Liver (tissue), 9 donors: ENCODE results near the gene JUNB. TPM values are rescaled to one million over a fixed set of nuclear protein-coding genes. Genes with fewer than 3 reads are reported as not detected.
A peak's percentile ranks its signal among the peaks of the same experiment; 100 is the strongest.

Source experiments
- DNase-seq: peaks from one replicate; pipeline ENCODE4 v3.0.0-alpha.2; 2017; ENCODE audit warnings: low spot score
- H3K27ac ChIP-seq, 2 donors: one replicate each; pipeline ENCODE4 v1.7.0; 2013; ENCODE audit warnings: inconsistent platforms in 2 of 2, low read length in 2 of 2, control low read depth in 1 of 2, low read depth in 1 of 2, mild to moderate bottlenecking in 1 of 2
- H3K27me3 ChIP-seq, 4 donors: one replicate each; pipeline versions ENCODE4 v1.6.1 to v1.7.0; 2013; ENCODE audit warnings: low read length in 3 of 4, inconsistent platforms in 1 of 4, mild to moderate bottlenecking in 1 of 4, moderate library complexity in 1 of 4; ENCODE audit not compliant: control insufficient read depth in 4 of 4, insufficient read depth in 4 of 4
- H3K36me3 ChIP-seq, 4 donors: one replicate each; pipeline versions ENCODE4 v1.6.1 to v1.7.0; 2013; ENCODE audit warnings: low read length in 3 of 4, mild to moderate bottlenecking in 3 of 4, low read depth in 1 of 4, moderate library complexity in 1 of 4; ENCODE audit not compliant: control insufficient read depth in 4 of 4, insufficient read depth in 3 of 4
- H3K4me1 ChIP-seq, 4 donors: one replicate each; pipeline versions ENCODE4 v1.6.1 to v1.7.0; 2013; ENCODE audit warnings: low read length in 3 of 4, mild to moderate bottlenecking in 3 of 4, moderate library complexity in 1 of 4; ENCODE audit not compliant: control insufficient read depth in 4 of 4, insufficient read depth in 4 of 4
- H3K4me3 ChIP-seq, 3 donors: one replicate each; pipeline versions ENCODE4 v1.6.1 to v1.7.0; 2013; ENCODE audit warnings: low read length in 3 of 3, control low read depth in 1 of 3, low read depth in 1 of 3, mild to moderate bottlenecking in 1 of 3
- H3K9ac ChIP-seq, 2 donors: one replicate each; pipeline ENCODE4 v1.7.0; 2013; ENCODE audit warnings: low read length in 2 of 2, mild to moderate bottlenecking in 2 of 2, moderate library complexity in 2 of 2, control low read depth in 1 of 2, low read depth in 1 of 2
- H3K9me3 ChIP-seq, 4 donors: one replicate each; pipeline versions ENCODE4 v1.6.1 to v1.7.0; 2013; ENCODE audit warnings: low read length in 3 of 4; ENCODE audit not compliant: control insufficient read depth in 4 of 4
- EGR1 ChIP-seq, 2 donors: IDR thresholded peaks; 2 replicates each; pipeline ENCODE4 v1.6.1; 2016 to 2018; ENCODE audit warnings: antibody characterized with exemption in 2 of 2, low read depth in 2 of 2
- FOXA1 ChIP-seq: IDR thresholded peaks from 2 replicates; pipeline ENCODE4 v1.6.1; 2016; ENCODE audit warnings: antibody characterized with exemption
- FOXA2 ChIP-seq: IDR thresholded peaks from 2 replicates; pipeline ENCODE4 v1.6.1; 2016; ENCODE audit warnings: antibody characterized with exemption
- GABPA ChIP-seq, 2 donors: IDR thresholded peaks in 1 of 2; conservative IDR thresholded peaks in 1 of 2; 2 replicates each; pipeline ENCODE4 v1.6.1; 2016; ENCODE audit warnings: antibody characterized with exemption in 2 of 2, mild to moderate bottlenecking in 1 of 2, moderate library complexity in 1 of 2
- HNF4A ChIP-seq, 2 donors: conservative IDR thresholded peaks; 2 replicates each; pipeline ENCODE4 v1.6.1; 2016; ENCODE audit warnings: antibody characterized with exemption in 2 of 2, mild to moderate bottlenecking in 2 of 2
- HNF4G ChIP-seq: IDR thresholded peaks from 2 replicates; pipeline ENCODE4 v1.6.1; 2016; ENCODE audit warnings: antibody characterized with exemption
- JUND ChIP-seq, 2 donors: IDR thresholded peaks; 2 replicates each; pipeline ENCODE4 v1.6.1; 2016; ENCODE audit warnings: antibody characterized with exemption in 2 of 2
- NR2F2 ChIP-seq: IDR thresholded peaks from 2 replicates; pipeline ENCODE4 v1.6.1; 2016; ENCODE audit warnings: antibody characterized with exemption
- RAD21 ChIP-seq, 2 donors: IDR thresholded peaks; 2 replicates each; pipeline ENCODE4 v1.6.1; 2016; ENCODE audit warnings: antibody characterized with exemption in 2 of 2, mild to moderate bottlenecking in 2 of 2
- RXRA ChIP-seq, 2 donors: IDR thresholded peaks; 2 replicates each; pipeline ENCODE4 v1.6.1; 2017 to 2018; ENCODE audit warnings: antibody characterized with exemption in 2 of 2, mild to moderate bottlenecking in 1 of 2
- SP1 ChIP-seq: IDR thresholded peaks from 2 replicates; pipeline ENCODE4 v1.6.1; 2018; ENCODE audit warnings: antibody characterized with exemption, mild to moderate bottlenecking
- TAF1 ChIP-seq: conservative IDR thresholded peaks from 2 replicates; pipeline ENCODE4 v1.6.1; 2016; ENCODE audit warnings: antibody characterized with exemption, mild to moderate bottlenecking
- WGBS: extraction: QIAGEN DNeasy Blood & Tissue Kit; methylation state at CpG from one replicate; pipeline ENCODE4 v1.1.7; 2013; 5-methylcytosine and 5-hydroxymethylcytosine counted together
- polyA plus RNA-seq, 2 donors: library from polyadenylated mRNA; stranded (reverse) in 1 of 2; unstranded in 1 of 2; fragments of 200-250 nt in 1 of 2; fragments of >200 nt in 1 of 2; fragmentation: Nextera tagmentation in 1 of 2; extraction: Ambion mirVana in 1 of 2; gene quantifications; one replicate each; pipeline versions ENCODE4 v1.2.1 to v1.2.3, GENCODE V29; 2013 to 2015
- total RNA-seq, 2 donors: library from RNA; depleted of rRNA; stranded (reverse); fragments of >200 nt; gene quantifications; one replicate each; pipeline ENCODE4 v1.2.3, GENCODE V29; 2014
- TF ChIP-seq, protein P1 (sequence below): IDR thresholded peaks from 2 replicates; pipeline ENCODE4 v1.6.1; 2016; ENCODE audit warnings: antibody characterized with exemption
- TF ChIP-seq, protein P2 (sequence below): IDR thresholded peaks from 2 replicates; pipeline ENCODE4 v1.6.1; 2016; ENCODE audit warnings: antibody characterized with exemption
- donor health status: healthy.
- donor health status: healthy.
- donor health status: healthy.
- donor health status: healthy.
- donor health status: healthy.

The JUNB gene
- total and polyA plus RNA-seq, 4 donors: 32.7 to 79.2 (median 56.6) TPM

DNA sequence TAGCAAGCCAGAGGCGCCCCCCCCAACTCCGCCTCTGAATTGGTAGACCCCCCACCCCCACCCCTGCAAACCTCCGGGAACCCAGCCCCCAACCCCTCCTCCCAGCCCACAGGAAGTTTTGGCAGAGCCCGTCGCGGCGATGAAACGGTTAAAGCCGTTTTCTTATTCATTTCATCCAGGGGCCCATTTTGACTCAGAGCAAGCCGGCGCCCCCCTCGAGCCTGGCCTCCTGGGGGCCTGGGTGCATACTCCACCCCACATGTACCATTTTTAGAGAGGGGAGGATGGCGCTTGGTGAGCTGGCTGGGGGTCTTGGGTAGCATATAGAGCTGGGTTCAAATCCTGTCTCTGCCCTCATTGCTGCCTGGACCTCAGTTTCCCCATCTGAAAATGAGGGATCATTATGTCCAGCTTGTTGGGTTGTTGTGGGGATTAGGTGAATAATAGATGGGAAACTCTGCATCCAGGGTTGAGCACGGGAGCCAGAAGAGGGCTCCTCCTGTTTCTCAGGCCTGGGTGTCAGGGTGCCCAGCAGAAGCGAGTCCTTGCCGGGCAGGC, 7.9 kb upstream of the JUNB start:
- DNase-seq: no peak
- WGBS: 26% methylated on average over 16 of the region's 16 CpGs
- Histone ChIP-seq H3K27me3 (no peaks in the 10 kb centered on the region), H3K27ac (peak overlapping the region; percentile 67 to 86), H3K4me3 (peak overlapping the region in 1 of 3 donors; percentile 41), H3K9ac (no peak overlapping the region), H3K36me3 (no peaks in the 10 kb centered on the region), H3K9me3 (no peaks in the 10 kb centered on the region), H3K4me1 (peaks cover 17 to 43% (median 22%) of the 10 kb centered on the region in 4 donors)
- TF ChIP-seq SP1: no peak
- TF ChIP-seq JUND (IDR thresholded peaks at IDR 0.05): no peak

GRCh38 chr19:12783849-12784393, 7.4 kb upstream of the JUNB start:
- 16% methylated on average over 19 of the region's 19 CpGs for WGBS
- TF ChIP-seq RXRA (IDR thresholded peaks at IDR 0.05) (peak; percentile 24 to 30), TAF1 (no peak), NR2F2 (peak; percentile 82)
- Histone ChIP-seq H3K9ac (no peak overlapping the region), H3K27me3 (no peaks in the 10 kb centered on the region), H3K9me3 (no peaks in the 10 kb centered on the region), H3K4me1 (peaks cover 17 to 43% (median 23%) of the 10 kb centered on the region in 4 donors), H3K4me3 (no peak overlapping the region), H3K36me3 (no peaks in the 10 kb centered on the region), H3K27ac (peak overlapping the region; percentile 67 to 86)
- peak; percentile 64 for DNase-seq

DNA sequence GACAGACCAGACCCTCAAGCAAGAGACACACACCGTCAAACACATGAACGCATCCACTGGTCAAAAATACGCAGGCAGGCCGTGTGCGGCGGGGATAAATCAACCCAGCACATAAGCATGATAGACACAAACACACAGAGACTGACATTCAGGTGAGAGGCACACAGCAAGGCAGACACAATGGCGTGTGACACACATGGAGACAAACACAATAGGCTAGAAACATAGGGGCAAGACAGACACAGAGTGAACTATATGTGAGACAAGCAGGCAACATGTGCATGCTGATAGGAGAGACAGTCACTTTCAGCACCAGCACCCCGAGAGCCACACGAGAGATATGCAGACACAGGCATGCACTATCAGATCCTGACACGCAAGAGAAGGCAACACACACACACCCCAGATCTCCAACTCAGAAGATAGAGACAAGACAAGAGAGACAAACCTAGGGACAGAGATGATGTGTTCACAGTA, 6.9 kb upstream of the JUNB start:
- no peak overlapping the region for H3K9ac ChIP-seq
- TF ChIP-seq GABPA (IDR thresholded peaks at IDR 0.05 in 1 of 2, conservative IDR thresholded peaks at IDR 0.05 in 1 of 2) (no peak), RAD21 (IDR thresholded peaks at IDR 0.05) (no peak), SP1 (no peak), NR2F2 (no peak), FOXA1 (no peak), RXRA (IDR thresholded peaks at IDR 0.05) (no peak), HNF4G (no peak)
- TF ChIP-seq, protein P1, sequence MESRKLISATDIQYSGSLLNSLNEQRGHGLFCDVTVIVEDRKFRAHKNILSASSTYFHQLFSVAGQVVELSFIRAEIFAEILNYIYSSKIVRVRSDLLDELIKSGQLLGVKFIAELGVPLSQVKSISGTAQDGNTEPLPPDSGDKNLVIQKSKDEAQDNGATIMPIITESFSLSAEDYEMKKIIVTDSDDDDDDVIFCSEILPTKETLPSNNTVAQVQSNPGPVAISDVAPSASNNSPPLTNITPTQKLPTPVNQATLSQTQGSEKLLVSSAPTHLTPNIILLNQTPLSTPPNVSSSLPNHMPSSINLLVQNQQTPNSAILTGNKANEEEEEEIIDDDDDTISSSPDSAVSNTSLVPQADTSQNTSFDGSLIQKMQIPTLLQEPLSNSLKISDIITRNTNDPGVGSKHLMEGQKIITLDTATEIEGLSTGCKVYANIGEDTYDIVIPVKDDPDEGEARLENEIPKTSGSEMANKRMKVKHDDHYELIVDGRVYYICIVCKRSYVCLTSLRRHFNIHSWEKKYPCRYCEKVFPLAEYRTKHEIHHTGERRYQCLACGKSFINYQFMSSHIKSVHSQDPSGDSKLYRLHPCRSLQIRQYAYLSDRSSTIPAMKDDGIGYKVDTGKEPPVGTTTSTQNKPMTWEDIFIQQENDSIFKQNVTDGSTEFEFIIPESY: no peak
- DNase-seq: peak; percentile 67
- 71% methylated on average over 10 of the region's 10 CpGs for WGBS
- H3K36me3 ChIP-seq: no peaks in the 10 kb centered on the region
- H3K9me3 ChIP-seq: no peaks in the 10 kb centered on the region
- H3K4me1 ChIP-seq: peaks cover 12 to 45% (median 26%) of the 10 kb centered on the region in 4 donors
- H3K27ac ChIP-seq: peak overlapping the region; percentile 67 to 86
- no peak overlapping the region for H3K4me3 ChIP-seq
- H3K27me3 ChIP-seq: no peaks in the 10 kb centered on the region

DNA sequence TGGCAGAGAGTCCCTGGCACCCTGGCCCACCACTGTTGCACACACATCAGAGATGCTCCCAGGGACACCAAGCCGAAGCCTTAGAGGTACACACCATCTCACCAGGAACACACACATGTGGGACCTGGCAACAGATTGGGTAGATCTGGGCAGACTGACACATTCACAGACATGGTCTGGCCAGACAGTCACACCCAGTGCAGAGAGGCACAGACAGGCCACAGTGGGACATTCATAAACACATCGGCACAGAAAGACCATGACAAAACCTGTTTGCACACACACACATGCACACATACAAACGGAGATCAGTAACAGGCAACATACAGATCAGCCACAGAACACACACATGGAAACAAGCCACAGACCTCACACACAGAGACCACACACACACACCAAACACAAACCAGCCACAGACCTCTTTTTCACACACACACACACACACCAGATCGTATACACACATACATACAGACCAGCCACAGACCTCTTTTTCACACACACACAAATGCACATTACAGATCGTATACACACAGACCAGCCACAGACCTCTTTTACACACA, 6.3 kb upstream of the JUNB start:
- Histone ChIP-seq H3K27ac (peak overlapping the region; percentile 67 to 86), H3K27me3 (no peaks in the 10 kb centered on the region), H3K4me1 (peaks cover 11 to 44% (median 25%) of the 10 kb centered on the region in 4 donors), H3K36me3 (no peaks in the 10 kb centered on the region), H3K9me3 (no peaks in the 10 kb centered on the region), H3K4me3 (no peak overlapping the region), H3K9ac (no peak overlapping the region)
- peak; percentile 49 for DNase-seq
- 71% methylated on average over 5 of the region's 5 CpGs for WGBS
- TF ChIP-seq FOXA1: no peak
- no peak for TF ChIP-seq JUND (IDR thresholded peaks at IDR 0.05)
- no peak for TF ChIP-seq FOXA2
- no peak for TF ChIP-seq TAF1
- no peak for TF ChIP-seq NR2F2
- TF ChIP-seq, protein P2, sequence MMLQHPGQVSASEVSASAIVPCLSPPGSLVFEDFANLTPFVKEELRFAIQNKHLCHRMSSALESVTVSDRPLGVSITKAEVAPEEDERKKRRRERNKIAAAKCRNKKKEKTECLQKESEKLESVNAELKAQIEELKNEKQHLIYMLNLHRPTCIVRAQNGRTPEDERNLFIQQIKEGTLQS: no peak
- TF ChIP-seq RXRA (IDR thresholded peaks at IDR 0.05): no peak
- no peak for TF ChIP-seq HNF4A (conservative IDR thresholded peaks at IDR 0.05)
- TF ChIP-seq EGR1 (IDR thresholded peaks at IDR 0.05; ENCODE audit: low read depth in 2 of 2): no peak
- TF ChIP-seq, protein P1: no peak
